K562 (cell line): ENCODE data around the gene VPS35L. TPM values are rescaled to one million over a fixed set of nuclear protein-coding genes. Genes with fewer than 3 reads are reported as not detected.

ENCODE experiments used
- BRD4 ChIP-seq: fragments of 200-600 bp; sonication (generic); IDR thresholded peaks from 2 replicates; pipeline ENCODE4 v1.6.1; 2017; ENCODE audit warnings: inconsistent platforms
- C11orf30 ChIP-seq: fragments of 450-650 bp; IDR thresholded peaks from 2 replicates; pipeline ENCODE4 v1.6.1; 2016; ENCODE audit warnings: low read depth, mild to moderate bottlenecking
- CEBPG ChIP-seq, 3 experiments: fragments of 200-800 bp in 1 of 3; sonication (Bioruptor generic) in 1 of 3; sonication (generic) in 1 of 3; formaldehyde crosslinking in 1 of 3; IDR thresholded peaks in 2 of 3; conservative IDR thresholded peaks in 1 of 3; 2 replicates each; pipeline versions ENCODE4 v1.6.1 to v1.8.0; 2016 to 2022; ENCODE audit warnings: missing compliant biosample characterization in 2 of 3, missing genetic modification characterization in 2 of 3, mild to moderate bottlenecking in 1 of 3, missing genetic modification reagents in 1 of 3
- MTA2 ChIP-seq: fragments of 450-650 bp; IDR thresholded peaks from 2 replicates; pipeline ENCODE4 v1.6.1; 2016; ENCODE audit warnings: low read depth
- REST ChIP-seq, 2 experiments: fragments of 450-650 bp; formaldehyde crosslinking in 1 of 2; IDR thresholded peaks; 2 replicates each; pipeline versions ENCODE4 v1.4.0 to v1.6.1; 2014 to 2020; ENCODE audit warnings: mild to moderate bottlenecking in 2 of 2, borderline replicate concordance in 1 of 2, low read depth in 1 of 2
- TAF9B ChIP-seq: fragments of 450-650 bp; IDR thresholded peaks from 2 replicates; pipeline ENCODE4 v1.6.1; 2018; ENCODE audit warnings: mild to moderate bottlenecking; ENCODE audit not compliant: partially characterized antibody
- TEAD2 ChIP-seq: fragments of 450-650 bp; IDR thresholded peaks from 2 replicates; pipeline ENCODE4 v1.6.1; 2016; ENCODE audit warnings: missing genetic modification characterization, control low read depth, missing compliant biosample characterization
- THRA ChIP-seq: fragments of 450-650 bp; IDR thresholded peaks from 2 replicates; pipeline ENCODE4 v1.6.1; 2017; ENCODE audit warnings: mild to moderate bottlenecking, moderate library complexity
- ZBTB5 ChIP-seq: fragments of 450-650 bp; IDR thresholded peaks from 2 replicates; pipeline ENCODE4 v1.6.1; 2017; ENCODE audit warnings: antibody characterized with exemption
- ZBTB7A ChIP-seq: IDR thresholded peaks from 2 replicates; pipeline ENCODE4 v1.6.1; 2011; ENCODE audit warnings: low read depth, mild to moderate bottlenecking, low read length, moderate library complexity, borderline replicate concordance; ENCODE audit not compliant: control insufficient read depth
- ZNF41 ChIP-seq: fragments of 250-450 bp; sonication (Bioruptor Pico); conservative IDR thresholded peaks from 2 replicates; pipeline ENCODE4 v1.4.0; 2020; ENCODE audit warnings: mild to moderate bottlenecking
- ZNF695 ChIP-seq: fragments of 450-650 bp; formaldehyde crosslinking; IDR thresholded peaks from 2 replicates; pipeline ENCODE4 v1.4.0; 2020; ENCODE audit warnings: mild to moderate bottlenecking, moderate library complexity
- ZNF76 ChIP-seq: fragments of 250-450 bp; sonication (Bioruptor Pico); IDR thresholded peaks from 2 replicates; pipeline ENCODE4 v1.4.0; 2020; ENCODE audit warnings: mild to moderate bottlenecking, moderate library complexity, borderline replicate concordance
- polyA plus RNA-seq, 8 experiments: library from polyadenylated mRNA; depleted of rRNA in 4 of 8; stranded (reverse) in 5 of 8; unstranded in 3 of 8; fragments of >200 nt; fragmentation: Nextera tagmentation in 2 of 8; fragmentation: Illumina TruSeq in 1 of 8; extraction: Ambion mirVana in 2 of 8; extraction: Trizol in 1 of 8; gene quantifications; 2 replicates each; pipeline versions ENCODE4 v1.2.1 to v1.2.3, GENCODE V29; 2011 to 2014; ENCODE audit warnings: inconsistent platforms in 1 of 8, missing spikeins in 1 of 8
- total RNA-seq, 7 experiments: library from RNA; depleted of rRNA in 6 of 7; stranded (reverse); fragments of >200 nt in 6 of 7; fragmentation: Illumina TruSeq in 2 of 7; extraction: Trizol in 2 of 7; gene quantifications; 2 replicates each; pipeline versions ENCODE4 v1.2.1 to v1.2.3, GENCODE V29; 2011 to 2021; ENCODE audit warnings: low replicate concordance in 1 of 7

Gene VPS35L
- total and polyA plus RNA-seq, 9 of the 15 experiments (the other 6 are each of a cell fraction or from before 2014, with no cell fraction given), result 10.2 to 30.4 (median 20.1) TPM

GRCh38 chr16:19717741-19718623 is 162.5 kb downstream of the VPS35L start, which contains the start of the genes IQCK and KNOP1 (continued):
- TF ChIP-seq ZBTB7A (peak; percentile 55; the same call in 1 of the 2 replicates), ZBTB5 (no peak), ZNF76 (CRISPR knock-in tag) (no peak), ZNF695 (no peak), THRA (no peak), MTA2 (peak; percentile 82), REST (IDR thresholded peaks at IDR 0.05; ENCODE audit: borderline replicate concordance) (no peak), REST (CRISPR knock-in tag; IDR thresholded peaks at IDR 0.05; ENCODE audit: low read depth) (no peak), TEAD2 (tag) (no peak), ZNF41 (no peak), BRD4 (0 out of 2 replicates have a peak, but pooled peaks have one; percentile 43), C11orf30 (peak; percentile 82), CEBPG (CRISPR knock-in tag; IDR thresholded peaks at IDR 0.05) (peak; percentile 29; the same call in 1 of the 2 replicates), CEBPG (tag; conservative IDR thresholded peaks at IDR 0.05 in 1 of 2, IDR thresholded peaks at IDR 0.05 in 1 of 2) (no peak), TAF9B (peak; percentile 69)
